OCI-LY7 (cell line): ENCODE measurements around the gene EDNRB. TPM values are rescaled to one million over a fixed set of nuclear protein-coding genes. Genes with fewer than 3 reads are reported as not detected.

ENCODE experiments used
- BruUV-seq: library from RNA; stranded (reverse); fragments of 400-500 nt; replicated peaks from 2 replicates; lab custom pipeline; 2021; lab: Mats Ljungman, UMichigan
- CTCF ChIA-PET: fragments of 300-600 bp; sonication (Branson Sonifier 250); formaldehyde crosslinking; loops from one replicate; lab custom pipeline; 2022; ENCODE audit warnings: antibody characterized with exemption; ENCODE audit not compliant: unreplicated experiment; lab: Charles Lee
- POLR2A ChIA-PET: fragments of 300-600 bp; sonication (Branson Sonifier 250); formaldehyde crosslinking; loops from one replicate; lab custom pipeline; 2022; ENCODE audit warnings: antibody characterized with exemption; lab: Charles Lee
- DNase-seq: peaks from one replicate; pipeline ENCODE4 v3.0.0-alpha.2; 2015; ENCODE audit warnings: low spot score
- H2AFZ ChIP-seq: fragments of 200-600 bp; sonication (generic), shearing (Covaris generic); 2 replicates; pipeline ENCODE4 v1.6.1; 2014; ENCODE audit warnings: mild to moderate bottlenecking, antibody characterized with exemption, low read length, moderate library complexity
- H3K27ac ChIP-seq: fragments of 200-600 bp; sonication (generic); 2 replicates; pipeline ENCODE4 v1.5.1; 2014; ENCODE audit warnings: mixed run types, low read depth, mild to moderate bottlenecking, moderate library complexity, low read length, inconsistent platforms; ENCODE audit not compliant: poor library complexity, severe bottlenecking
- H3K36me3 ChIP-seq: fragments of 200-600 bp; sonication (generic); 2 replicates; pipeline ENCODE4 v1.6.1; 2014; ENCODE audit warnings: mild to moderate bottlenecking, antibody characterized with exemption, low read length, moderate library complexity, mixed read lengths; ENCODE audit not compliant: insufficient read depth
- H3K4me1 ChIP-seq: fragments of 200-600 bp; sonication (generic); 2 replicates; pipeline ENCODE4 v1.5.1; 2014; ENCODE audit warnings: mild to moderate bottlenecking, low read length; ENCODE audit not compliant: insufficient read depth, poor library complexity, severe bottlenecking
- H3K4me2 ChIP-seq: fragments of 200-600 bp; sonication (generic); 2 replicates; pipeline ENCODE4 v1.6.1; 2014; ENCODE audit warnings: mild to moderate bottlenecking, low read length
- H3K4me3 ChIP-seq: fragments of 200-600 bp; sonication (generic); 2 replicates; pipeline ENCODE4 v1.5.1; 2014; ENCODE audit warnings: mild to moderate bottlenecking, low read depth, low read length; ENCODE audit not compliant: poor library complexity, severe bottlenecking
- H3K79me2 ChIP-seq: fragments of 200-600 bp; sonication (generic); 2 replicates; pipeline ENCODE4 v1.6.1; 2016; ENCODE audit warnings: low read depth, mild to moderate bottlenecking, low read length, moderate library complexity, mixed read lengths; ENCODE audit not compliant: insufficient read depth
- H3K9me2 ChIP-seq: fragments of 200-600 bp; sonication (generic); 2 replicates; pipeline ENCODE4 v1.6.1; 2016; ENCODE audit warnings: mild to moderate bottlenecking, low read length, mixed read lengths; ENCODE audit not compliant: insufficient read depth
- H3K9me3 ChIP-seq: fragments of 200-600 bp; sonication (generic); 2 replicates; pipeline ENCODE4 v1.6.1; 2014; ENCODE audit warnings: mild to moderate bottlenecking, mixed run types, low read length, mixed read lengths
- H4K20me1 ChIP-seq: fragments of 200-600 bp; sonication (generic); 2 replicates; pipeline ENCODE4 v1.6.1; 2014; ENCODE audit warnings: mild to moderate bottlenecking, antibody characterized with exemption, low read length, moderate library complexity, mixed read lengths; ENCODE audit not compliant: insufficient read depth
- CTCF ChIP-seq: fragments of 200-600 bp; sonication (generic); conservative IDR thresholded peaks from 2 replicates; pipeline ENCODE4 v1.5.1; 2014; ENCODE audit warnings: mild to moderate bottlenecking, antibody characterized with exemption, low read length, moderate library complexity, mixed read lengths
- EZH2phosphoT487 ChIP-seq: fragments of 200-600 bp; sonication (generic); IDR thresholded peaks from 2 replicates; pipeline ENCODE4 v1.6.1; 2018; ENCODE audit warnings: low read depth, borderline replicate concordance, mild to moderate bottlenecking, mixed run types, antibody characterized with exemption, low read length, moderate library complexity, mixed read lengths
- intact Hi-C: fragments of 100-400 bp; cut with micrococcal nuclease; formaldehyde crosslinking; loops from one replicate; pipeline ENCODE4 v1.10.0; 2022; ENCODE audit not compliant: unreplicated experiment
- total RNA-seq, 2 experiments: library from RNA; depleted of rRNA in 1 of 2; stranded (reverse); fragments of >200 nt in 1 of 2; shearing (Covaris generic) in 1 of 2; gene quantifications; 2 replicates each; pipeline ENCODE4 v1.2.3, GENCODE V29; 2014 to 2022

Gene EDNRB
- total RNA-seq, 2 experiments from 2014 or later: not detected

- ChIA-PET CTCF (no interaction called here), POLR2A (no interaction called here)
- Histone ChIP-seq H3K27ac (no peak overlapping the region), H3K4me1 (no peaks in the 10 kb centered on the region), H2AFZ (no peak overlapping the region), H3K9me3 (no peaks in the 10 kb centered on the region), H3K79me2 (no peaks in the 10 kb centered on the region), H3K9me2 (no peaks in the 10 kb centered on the region), H3K4me2 (no peak overlapping the region), H4K20me1 (no peaks in the 10 kb centered on the region), H3K36me3 (no peaks in the 10 kb centered on the region), H3K4me3 (no peak overlapping the region)
- no peak for TF ChIP-seq EZH2phosphoT487
- no peak for TF ChIP-seq CTCF
- intact Hi-C loops: no loop called here
- no TSS peak for BruUV-seq
- no peak for DNase-seq
Observed at GRCh38 chr13:77894743-77895142, 23.9 kb downstream of the EDNRB start.

GRCh38 chr13:77893066-77893465, 25.6 kb downstream of the EDNRB start:
- ChIA-PET CTCF (interaction anchor here (1.0 kb wide), 1 partner anchor 10 kb away, joined by 3 read pairs; no protein-coding TSS in a partner anchor), POLR2A (interaction anchor here (0.6 to 1.4 kb wide), 2 partner anchors 14 to 18 kb away, joined by 3 to 4 read pairs; no protein-coding TSS in a partner anchor)
- no peak for DNase-seq
- Histone ChIP-seq H3K27ac (no peak overlapping the region), H3K36me3 (no peaks in the 10 kb centered on the region), H4K20me1 (no peaks in the 10 kb centered on the region), H3K4me2 (no peak overlapping the region), H3K79me2 (no peaks in the 10 kb centered on the region), H3K9me3 (no peaks in the 10 kb centered on the region), H3K4me1 (no peaks in the 10 kb centered on the region), H3K9me2 (no peaks in the 10 kb centered on the region), H2AFZ (no peak overlapping the region), H3K4me3 (no peak overlapping the region)
- no TSS peak for BruUV-seq
- TF ChIP-seq EZH2phosphoT487 (no peak), CTCF (no peak)
- intact Hi-C loops: no loop called here

- H3K9me2 ChIP-seq: no peaks in the 10 kb centered on the region
- intact Hi-C loops: no loop called here
- no peaks in the 10 kb centered on the region for H3K9me3 ChIP-seq
- ChIA-PET CTCF (no interaction called here), POLR2A (no interaction called here)
- H4K20me1 ChIP-seq: no peaks in the 10 kb centered on the region
- no peak overlapping the region for H3K4me3 ChIP-seq
- no peak overlapping the region for H3K4me2 ChIP-seq
- TF ChIP-seq EZH2phosphoT487: no peak
- TF ChIP-seq CTCF: no peak
- H3K4me1 ChIP-seq: no peaks in the 10 kb centered on the region
- H2AFZ ChIP-seq: no peak overlapping the region
- no peak overlapping the region for H3K27ac ChIP-seq
- BruUV-seq: no TSS peak
- no peaks in the 10 kb centered on the region for H3K36me3 ChIP-seq
- no peak for DNase-seq
- no peaks in the 10 kb centered on the region for H3K79me2 ChIP-seq
Observed at GRCh38 chr13:77892491-77892890, 26.1 kb downstream of the EDNRB start.
